Rectal smooth muscle tissue (tissue), 1 donor: ENCODE measurements around the gene MAP3K14.
"Not testable (repeated sequence)": the region's sequence is repeated elsewhere in the genome, so short reads cannot be mapped to it uniquely, and the experiment has no call there.

ENCODE experiments used
- H3K27ac ChIP-seq: one replicate; pipeline ENCODE4 v1.7.0; 2013; ENCODE audit warnings: low read depth, low read length, inconsistent platforms
- H3K27me3 ChIP-seq: one replicate; pipeline ENCODE4 v1.7.0; 2013; ENCODE audit warnings: low read length; ENCODE audit not compliant: control insufficient read depth, insufficient read depth
- H3K36me3 ChIP-seq: one replicate; pipeline ENCODE4 v1.7.0; 2013; ENCODE audit warnings: low read length; ENCODE audit not compliant: control insufficient read depth, insufficient read depth
- H3K4me1 ChIP-seq: one replicate; pipeline ENCODE4 v1.7.0; 2013; ENCODE audit warnings: low read length; ENCODE audit not compliant: control insufficient read depth, insufficient read depth
- H3K4me3 ChIP-seq: one replicate; pipeline ENCODE4 v1.7.0; 2013; ENCODE audit warnings: low read length
- H3K9ac ChIP-seq: one replicate; pipeline ENCODE4 v1.7.0; 2013; ENCODE audit warnings: low read length

The MAP3K14 gene

DNA sequence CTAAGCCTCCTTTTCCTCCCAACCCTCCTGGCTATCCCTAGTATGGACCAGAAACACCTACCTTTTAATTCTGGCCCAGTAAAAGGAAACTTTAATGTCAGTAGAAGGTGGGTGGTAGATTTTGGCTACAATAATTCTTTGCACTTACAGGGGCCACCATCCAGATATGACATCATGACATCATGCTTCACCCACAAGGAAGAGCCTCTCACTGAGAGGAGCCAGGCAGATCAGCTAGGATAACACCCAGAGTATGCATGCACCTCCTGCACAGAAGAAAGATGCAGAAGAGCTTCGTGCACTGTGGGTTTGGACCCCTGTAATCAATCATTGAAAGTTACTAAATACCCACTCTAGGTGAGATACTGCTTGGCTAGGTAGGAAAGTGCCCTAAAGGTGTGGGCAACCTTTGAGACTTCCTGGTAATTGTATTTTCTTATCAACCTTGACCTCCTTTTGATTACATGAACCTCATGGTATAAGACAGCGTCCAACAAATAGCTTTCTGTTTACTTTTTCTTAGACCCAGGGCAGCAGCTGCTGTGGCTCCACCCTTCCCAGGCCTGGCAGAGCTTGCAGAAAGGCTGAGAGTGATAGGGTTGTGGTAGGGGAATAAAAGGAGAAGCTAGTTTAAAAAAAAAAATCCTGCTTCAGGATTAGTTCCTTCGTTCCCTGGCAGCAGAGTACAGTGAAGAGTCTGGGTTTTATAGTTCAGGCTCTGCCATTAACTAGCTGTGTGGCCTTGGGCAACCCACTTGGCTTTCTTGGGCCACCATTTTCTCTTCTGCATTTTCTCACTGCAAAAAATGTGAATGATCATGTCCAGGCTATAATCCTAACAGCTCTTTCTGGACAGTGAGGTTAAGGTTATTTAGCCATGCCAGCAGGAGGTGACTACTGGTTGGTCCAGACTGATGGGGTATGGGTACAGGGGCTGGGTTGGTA, 6.2 kb downstream of the MAP3K14 start:
- Histone ChIP-seq H3K27ac (peak overlapping the region; percentile 96), H3K4me1 (peaks cover 70% of the 10 kb centered on the region), H3K27me3 (no peaks in the 10 kb centered on the region), H3K9ac (no peak overlapping the region), H3K4me3 (peak overlapping the region; percentile 51), H3K36me3 (peaks cover 2% of the 10 kb centered on the region)

DNA sequence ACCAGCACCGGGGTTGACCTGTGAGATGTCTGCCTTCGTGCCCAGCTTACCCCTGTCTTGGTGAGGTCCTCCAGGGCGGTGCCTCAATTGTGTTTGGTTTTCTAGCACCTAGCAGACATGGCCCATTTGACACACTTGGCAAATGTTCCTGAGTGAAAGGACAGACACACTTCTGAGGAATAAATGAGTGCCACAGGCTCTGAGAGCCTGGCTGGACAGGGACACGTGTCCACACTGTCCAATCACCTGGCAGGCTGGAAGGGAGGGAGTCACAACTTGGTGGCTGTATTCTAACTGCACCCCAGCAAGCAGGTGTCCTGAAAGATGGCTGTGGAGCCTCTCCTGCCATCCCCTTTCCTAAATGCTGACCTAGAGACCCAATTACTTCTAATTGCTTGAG, 7.4 kb downstream of the MAP3K14 start:
- Histone ChIP-seq H3K4me1 (peaks cover 66% of the 10 kb centered on the region), H3K27ac (peak overlapping the region; percentile 58), H3K36me3 (peaks cover 2% of the 10 kb centered on the region), H3K9ac (no peak overlapping the region), H3K4me3 (peak overlapping the region; percentile 0), H3K27me3 (no peaks in the 10 kb centered on the region)

DNA sequence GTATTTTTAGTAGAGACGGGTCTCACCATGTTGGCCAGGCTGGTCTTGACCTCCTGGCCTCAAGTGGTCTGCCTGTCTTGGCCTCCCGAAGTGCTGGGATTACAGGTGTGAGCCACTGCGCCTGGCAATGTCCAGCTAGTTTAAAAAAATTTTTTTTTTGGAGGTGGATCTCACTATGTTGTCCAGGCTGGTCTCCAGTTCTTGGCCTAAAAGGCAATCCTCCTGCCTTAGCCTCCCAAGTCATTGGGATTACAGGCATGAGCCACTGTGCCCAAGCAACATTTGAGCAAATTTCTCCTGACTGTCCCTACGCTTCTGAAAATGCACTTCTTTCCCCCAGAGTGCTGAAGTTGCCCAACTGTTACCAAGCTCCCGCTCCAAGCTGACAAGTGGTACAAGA, 8.0 kb downstream of the MAP3K14 start:
- H3K36me3 ChIP-seq, result peaks cover 2% of the 10 kb centered on the region
- H3K27me3 ChIP-seq, result no peaks in the 10 kb centered on the region
- H3K9ac ChIP-seq, result no peak overlapping the region
- peaks cover 60% of the 10 kb centered on the region for H3K4me1 ChIP-seq
- peak overlapping the region; percentile 0 for H3K4me3 ChIP-seq
- H3K27ac ChIP-seq, result peak overlapping the region; percentile 58

DNA sequence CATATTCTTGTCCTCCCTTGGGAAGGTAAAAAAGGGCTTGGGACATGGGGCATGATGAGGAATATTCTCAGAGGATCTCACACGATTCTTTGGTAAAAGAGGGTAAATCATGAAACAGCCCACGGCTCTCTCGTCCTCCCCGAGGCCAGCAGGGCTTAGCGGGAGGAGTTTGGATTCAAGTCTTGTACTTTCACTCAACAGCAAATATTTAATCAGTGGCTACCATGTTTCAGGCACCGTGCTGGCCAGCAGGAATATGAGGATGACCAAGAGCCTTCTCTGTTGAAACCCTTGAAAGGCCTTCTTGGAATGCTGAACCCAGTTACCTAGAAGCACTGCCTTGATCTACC, 8.8 kb downstream of the MAP3K14 start:
- Histone ChIP-seq H3K9ac (no peak overlapping the region), H3K4me1 (peaks cover 55% of the 10 kb centered on the region), H3K27ac (peak overlapping the region; percentile 89)

DNA sequence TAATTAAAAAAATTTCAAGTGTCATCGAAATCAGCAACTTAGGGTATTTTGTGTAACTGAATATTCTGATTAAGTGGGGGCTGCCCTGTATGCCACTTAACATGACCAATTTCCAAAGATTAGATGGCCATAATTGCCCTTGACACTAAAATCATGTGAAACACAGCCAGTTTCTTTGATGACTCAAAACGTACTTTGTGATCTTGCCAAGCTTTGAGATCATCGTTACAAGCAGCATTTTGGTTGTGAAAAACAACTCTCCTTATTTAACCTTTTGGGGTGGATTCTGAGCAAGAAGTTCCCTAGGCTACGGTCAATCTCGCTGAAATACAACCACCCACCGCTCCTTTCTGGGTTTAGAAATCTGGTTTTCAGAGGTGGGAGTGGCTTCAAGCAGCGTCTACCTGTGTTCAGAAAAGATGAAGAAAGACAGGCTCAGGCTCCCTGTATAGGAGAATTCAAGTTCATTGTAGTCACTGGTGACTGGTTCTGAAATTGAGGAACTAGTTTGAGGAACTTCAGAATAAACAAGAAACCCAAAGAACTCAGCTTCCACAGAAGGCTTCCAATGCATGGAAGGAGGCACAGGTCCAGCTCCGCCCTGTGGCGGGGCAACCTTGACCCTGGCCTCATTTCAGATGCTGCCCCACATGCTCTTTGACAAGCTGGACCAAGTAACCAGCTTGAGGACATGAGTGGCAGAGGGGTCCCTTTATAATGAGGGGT, 9.4 kb downstream of the MAP3K14 start:
- H3K9ac ChIP-seq, result no peak overlapping the region
- H3K4me3 ChIP-seq, result peak overlapping the region; percentile 23
- peaks cover 2% of the 10 kb centered on the region for H3K36me3 ChIP-seq
- peaks cover 51% of the 10 kb centered on the region for H3K4me1 ChIP-seq
- H3K27me3 ChIP-seq, result no peaks in the 10 kb centered on the region
- H3K27ac ChIP-seq, result peak overlapping the region; percentile 89

More for the DNA sequence above, 8.8 kb downstream of the MAP3K14 start:
- Histone ChIP-seq H3K4me3 (peak overlapping the region; percentile 23), H3K36me3 (peaks cover 2% of the 10 kb centered on the region), H3K27me3 (no peaks in the 10 kb centered on the region)

DNA sequence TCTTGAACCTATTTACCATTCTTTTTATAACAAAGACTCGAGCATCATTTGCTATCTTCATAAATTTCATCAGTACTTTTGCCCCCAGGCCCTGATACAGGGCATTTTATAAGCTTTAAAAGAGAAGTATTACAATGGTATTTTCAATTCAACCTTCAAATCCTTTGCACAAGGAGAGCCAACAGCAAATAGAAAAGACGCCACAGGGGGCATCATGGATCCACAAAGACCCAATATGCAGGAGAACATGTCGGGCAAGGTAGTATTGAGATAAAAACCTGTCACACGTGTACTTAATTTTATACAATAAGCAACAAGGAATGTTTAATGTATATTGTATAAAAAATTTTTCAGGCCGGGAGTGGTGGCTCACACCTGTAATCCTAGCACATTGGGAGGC, 10.2 kb downstream of the MAP3K14 start:
- Histone ChIP-seq H3K27me3 (no peaks in the 10 kb centered on the region), H3K27ac (peak overlapping the region; percentile 89), H3K9ac (no peak overlapping the region), H3K4me1 (peaks cover 44% of the 10 kb centered on the region), H3K4me3 (no peak overlapping the region), H3K36me3 (peaks cover 2% of the 10 kb centered on the region)

DNA sequence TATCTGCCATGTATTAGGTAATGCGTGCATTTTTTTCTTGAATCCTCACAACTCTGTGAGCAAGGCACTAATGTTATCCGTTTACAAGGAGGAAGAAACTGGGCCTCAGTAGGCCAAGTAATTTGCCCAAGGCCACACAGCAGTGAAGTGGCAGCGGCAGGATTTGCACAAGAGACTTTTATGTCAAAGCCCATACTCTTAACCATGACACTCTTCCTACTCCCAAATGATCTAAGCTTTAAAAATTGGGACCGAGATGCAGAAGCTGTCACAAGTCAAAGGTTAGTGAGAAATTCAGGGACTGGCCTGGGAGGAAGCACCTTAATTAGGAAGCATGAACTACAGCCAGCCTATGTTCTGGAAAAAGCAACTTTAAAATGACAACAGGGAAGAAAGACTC, 10.7 kb downstream of the MAP3K14 start:
- peaks cover 39% of the 10 kb centered on the region for H3K4me1 ChIP-seq
- no peak overlapping the region for H3K4me3 ChIP-seq
- H3K36me3 ChIP-seq, result peaks cover under 1% of the 10 kb centered on the region
- H3K9ac ChIP-seq, result no peak overlapping the region
- no peaks in the 10 kb centered on the region for H3K27me3 ChIP-seq
- peak overlapping the region; percentile 89 for H3K27ac ChIP-seq

DNA sequence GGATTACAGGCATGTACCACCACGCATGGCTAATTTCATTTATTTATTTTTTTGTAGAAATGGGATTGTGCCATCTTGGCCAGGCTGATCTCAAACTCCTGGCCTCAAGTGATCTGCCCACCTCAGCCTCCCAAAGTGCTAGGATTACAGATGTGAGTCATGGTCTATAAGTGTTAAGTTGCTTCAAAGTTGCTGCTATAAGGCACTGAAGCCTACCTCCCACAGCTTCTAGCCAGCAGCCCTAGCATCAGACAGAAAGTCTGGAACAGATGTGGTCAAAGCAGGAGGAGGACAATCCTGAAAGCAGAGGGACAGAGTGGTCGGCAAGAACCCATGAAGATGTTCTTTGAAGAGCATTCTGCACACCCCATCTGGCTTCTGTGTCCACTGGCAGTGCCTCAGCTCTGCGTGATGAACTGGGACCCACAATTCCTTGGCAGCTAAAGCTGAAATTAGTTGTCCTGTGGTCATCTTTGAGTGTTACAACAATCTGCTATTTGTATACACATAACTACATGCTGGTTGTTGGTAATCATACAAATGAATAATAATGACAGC, 11.2 kb downstream of the MAP3K14 start:
- H3K27me3 ChIP-seq, result no peaks in the 10 kb centered on the region
- peaks cover 34% of the 10 kb centered on the region for H3K4me1 ChIP-seq
- peak overlapping the region; percentile 89 for H3K27ac ChIP-seq
- H3K4me3 ChIP-seq, result no peak overlapping the region
- H3K36me3 ChIP-seq, result no peaks in the 10 kb centered on the region
- H3K9ac ChIP-seq, result no peak overlapping the region

DNA sequence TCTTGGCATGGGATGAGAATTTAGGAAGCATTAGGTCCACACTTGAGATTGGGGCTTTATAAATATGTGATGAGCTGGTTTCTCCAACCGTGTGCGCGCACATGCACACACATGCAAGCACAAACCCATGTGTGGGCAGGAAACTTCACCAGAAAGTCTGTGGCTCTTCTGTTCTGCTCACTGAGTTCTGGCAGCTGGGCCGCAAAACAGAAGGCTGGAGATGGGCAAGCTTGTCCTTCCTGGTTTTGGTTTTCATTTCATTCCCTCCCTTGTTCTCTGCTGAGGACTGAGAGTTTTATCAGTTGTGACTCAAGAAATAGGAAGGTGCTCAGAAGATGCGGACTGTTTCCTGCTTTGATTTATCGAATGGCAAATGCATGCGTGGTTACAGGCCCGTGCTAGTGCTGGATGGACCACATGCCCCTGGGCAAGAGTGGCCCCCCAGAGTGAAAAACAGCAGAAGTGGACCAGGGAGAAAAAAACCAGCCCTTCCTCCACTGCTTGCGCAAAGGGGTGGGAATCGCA, 14.1 kb downstream of the MAP3K14 start:
- Histone ChIP-seq H3K27ac (peak overlapping the region; percentile 75), H3K27me3 (no peaks in the 10 kb centered on the region), H3K4me3 (peak overlapping the region; percentile 37), H3K36me3 (no peaks in the 10 kb centered on the region), H3K9ac (no peak overlapping the region), H3K4me1 (peaks cover 34% of the 10 kb centered on the region)

DNA sequence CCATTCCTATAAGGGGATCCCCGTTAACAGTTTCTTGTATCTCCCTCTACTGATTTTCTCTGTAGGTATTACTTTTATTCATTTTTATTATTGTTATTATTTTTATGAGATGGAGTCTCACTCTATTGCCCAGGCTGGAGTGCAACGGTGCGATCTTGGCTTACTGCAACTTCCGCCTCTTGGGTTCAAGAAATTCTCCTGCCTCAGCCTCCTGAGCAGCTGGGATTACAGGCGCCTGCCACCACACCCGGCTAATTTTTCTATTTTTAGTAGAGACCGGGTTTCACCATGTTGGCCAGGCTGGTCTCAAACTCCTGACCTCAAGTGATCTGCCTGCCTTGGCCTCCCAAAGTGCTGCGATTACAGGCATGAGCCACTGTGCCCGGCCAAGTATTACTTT, 14.6 kb downstream of the MAP3K14 start:
- H3K27me3 ChIP-seq, H3K36me3 ChIP-seq, H3K4me3 ChIP-seq, H3K9ac ChIP-seq: not testable (repeated sequence)
- Histone ChIP-seq H3K4me1 (peaks cover 31% of the 10 kb centered on the region), H3K27ac (peak overlapping the region; percentile 75)

DNA sequence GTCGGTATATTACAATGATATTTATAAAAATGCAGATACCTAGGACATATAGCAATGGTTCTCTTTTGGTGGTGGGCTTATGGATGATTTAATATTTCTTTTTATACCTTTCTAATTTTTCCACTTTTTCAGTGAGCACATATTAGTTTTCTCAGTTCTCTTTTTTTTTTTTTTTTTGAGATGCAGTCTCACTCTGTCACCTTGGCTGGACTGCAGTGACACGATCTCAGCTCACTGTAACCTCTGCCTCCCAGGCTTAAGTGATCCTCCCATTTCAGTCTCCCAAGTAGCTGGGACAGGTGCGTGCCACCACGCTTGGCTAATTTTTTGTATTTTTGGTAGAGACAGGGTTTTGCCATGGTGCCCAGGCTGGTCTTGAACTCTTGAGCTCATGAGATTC, 15.1 kb downstream of the MAP3K14 start:
- no peaks in the 10 kb centered on the region for H3K36me3 ChIP-seq
- peaks cover 33% of the 10 kb centered on the region for H3K4me1 ChIP-seq
- H3K27ac ChIP-seq, result peak overlapping the region; percentile 10
- H3K9ac ChIP-seq, result no peak overlapping the region
- H3K4me3 ChIP-seq, result no peak overlapping the region
- no peaks in the 10 kb centered on the region for H3K27me3 ChIP-seq

DNA sequence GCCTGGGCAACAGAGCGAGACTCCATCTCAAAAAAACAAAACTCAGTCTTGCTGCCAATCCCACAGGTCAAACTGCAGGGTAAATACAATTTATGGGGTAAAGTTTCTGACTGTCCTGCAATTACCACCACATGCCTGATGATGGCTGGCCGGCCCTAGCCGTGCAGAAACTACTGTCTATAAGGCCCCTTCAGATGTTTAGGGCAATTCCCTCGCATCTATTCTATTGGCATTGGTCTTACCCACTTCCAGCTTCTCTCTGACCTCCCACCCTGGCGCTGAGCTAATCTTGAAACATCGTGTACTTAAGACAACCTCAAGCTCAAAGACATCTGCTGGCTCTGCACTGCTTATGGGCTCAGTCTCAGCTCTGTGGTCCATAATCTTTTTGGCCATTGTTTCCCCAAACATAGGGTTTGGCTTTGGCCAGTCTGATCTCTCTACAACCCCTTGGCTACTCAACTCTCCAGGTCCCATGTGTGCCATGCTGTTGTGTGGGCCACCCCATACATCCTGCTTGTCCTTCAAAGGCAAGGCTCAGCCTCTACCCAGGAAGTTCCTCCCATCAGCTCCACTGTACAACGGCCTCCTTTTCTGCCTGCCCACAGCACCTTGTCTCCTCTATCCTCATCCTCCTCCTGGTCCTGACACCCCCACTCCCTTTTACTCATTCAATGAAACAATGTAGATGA, 16.6 kb downstream of the MAP3K14 start:
- no peak overlapping the region for H3K4me3 ChIP-seq
- peaks cover 42% of the 10 kb centered on the region for H3K4me1 ChIP-seq
- H3K9ac ChIP-seq, result no peak overlapping the region
- H3K36me3 ChIP-seq, result no peaks in the 10 kb centered on the region
- no peaks in the 10 kb centered on the region for H3K27me3 ChIP-seq
- H3K27ac ChIP-seq, result peak overlapping the region; percentile 81
